Testis (tissue), 2 donors: ENCODE data around the gene FOS.

Experiments used
- CTCF ChIP-seq, 3 experiments: fragments of 450-650 bp in 2 of 3; fragments of 200-600 bp in 1 of 3; sonication (generic) in 1 of 3; IDR thresholded peaks; one replicate each; pipeline ENCODE4 v1.5.1; 2016 to 2019; ENCODE audit warnings: antibody characterized with exemption in 3 of 3, mild to moderate bottlenecking in 2 of 3, moderate library complexity in 1 of 3
- POLR2A ChIP-seq: fragments of 450-650 bp; IDR thresholded peaks from one replicate; pipeline ENCODE4 v1.6.1; 2017; ENCODE audit warnings: antibody characterized with exemption, mild to moderate bottlenecking, moderate library complexity

GRCh38 chr14:75319021-75319420, 40.4 kb downstream of the FOS start:
- TF ChIP-seq CTCF (IDR thresholded peaks at IDR 0.05) (no peak), POLR2A (no peak)
